ENCODE data around the gene TOP2A. TPM values are rescaled to one million over a fixed set of nuclear protein-coding genes. Genes with fewer than 3 reads are reported as not detected.

The TOP2A gene
- total and polyA plus RNA-seq, 9 of the 15 experiments (the other 6 are each of a cell fraction or from before 2014, with no cell fraction given), result 133 to 347 (median 259) TPM

DNA sequence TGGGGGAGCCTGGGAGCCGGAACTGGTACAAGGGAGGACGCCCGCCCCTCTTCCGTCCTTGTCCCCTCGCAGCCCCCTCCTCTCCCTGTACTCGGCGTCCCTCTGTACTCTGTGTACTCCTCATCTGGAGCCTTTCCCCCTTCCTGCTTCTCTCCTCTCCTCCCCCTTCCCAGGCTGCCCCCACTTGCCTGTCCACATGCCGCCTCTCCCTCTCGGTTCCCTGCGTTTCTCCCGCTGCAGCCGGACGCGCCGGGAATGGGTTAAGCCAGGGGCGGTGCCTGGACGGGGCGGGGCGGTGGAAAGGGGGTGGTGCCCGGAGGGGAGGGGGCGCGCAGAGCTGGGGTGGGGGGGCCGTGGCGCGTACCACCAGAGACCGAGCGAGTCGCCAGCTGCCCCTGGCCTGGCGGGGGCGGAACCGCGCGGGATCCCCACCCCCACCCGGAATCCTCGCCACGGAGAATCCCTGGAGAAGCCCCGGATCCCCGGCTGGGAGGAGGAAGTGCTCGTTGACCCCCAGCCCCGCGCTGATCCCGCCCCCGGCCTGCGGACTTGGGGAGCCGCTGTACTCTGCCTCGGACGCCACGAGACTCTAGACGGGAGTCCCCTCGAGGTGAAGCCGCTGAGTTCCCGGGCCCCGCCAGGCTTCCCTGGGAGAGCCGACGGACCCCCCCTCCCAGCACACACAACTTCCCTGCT is 75.7 kb downstream of the TOP2A start (continued):
- TF ChIP-seq ZNF197 (CRISPR knock-in tag; IDR thresholded peaks at IDR 0.05; ENCODE audit: low read depth) (no peak), ZC3H4 (CRISPR knock-in tag; IDR thresholded peaks at IDR 0.05; ENCODE audit: borderline replicate concordance) (no peak), PRMT5 (CRISPR knock-in tag; IDR thresholded peaks at IDR 0.05) (no peak), NR1H2 (CRISPR knock-in tag; IDR thresholded peaks at IDR 0.05) (no peak), KDM5B (IDR thresholded peaks at IDR 0.05; ENCODE audit: insufficient replicate concordance, low read depth, low read length) (peak; percentile 46), RBM34 (IDR thresholded peaks at IDR 0.05; ENCODE audit: borderline replicate concordance, insufficient read depth, low read length) (no peak), POLR2G (IDR thresholded peaks at IDR 0.05; ENCODE audit: low read depth, low read length) (peak; percentile 68), ZBTB2 (IDR thresholded peaks at IDR 0.05) (peak; percentile 44; the same call in 1 of the 2 replicates), PTBP1 (IDR thresholded peaks at IDR 0.05; ENCODE audit: low read depth, low read length) (no peak)
- TF ChIP-seq, protein P1, sequence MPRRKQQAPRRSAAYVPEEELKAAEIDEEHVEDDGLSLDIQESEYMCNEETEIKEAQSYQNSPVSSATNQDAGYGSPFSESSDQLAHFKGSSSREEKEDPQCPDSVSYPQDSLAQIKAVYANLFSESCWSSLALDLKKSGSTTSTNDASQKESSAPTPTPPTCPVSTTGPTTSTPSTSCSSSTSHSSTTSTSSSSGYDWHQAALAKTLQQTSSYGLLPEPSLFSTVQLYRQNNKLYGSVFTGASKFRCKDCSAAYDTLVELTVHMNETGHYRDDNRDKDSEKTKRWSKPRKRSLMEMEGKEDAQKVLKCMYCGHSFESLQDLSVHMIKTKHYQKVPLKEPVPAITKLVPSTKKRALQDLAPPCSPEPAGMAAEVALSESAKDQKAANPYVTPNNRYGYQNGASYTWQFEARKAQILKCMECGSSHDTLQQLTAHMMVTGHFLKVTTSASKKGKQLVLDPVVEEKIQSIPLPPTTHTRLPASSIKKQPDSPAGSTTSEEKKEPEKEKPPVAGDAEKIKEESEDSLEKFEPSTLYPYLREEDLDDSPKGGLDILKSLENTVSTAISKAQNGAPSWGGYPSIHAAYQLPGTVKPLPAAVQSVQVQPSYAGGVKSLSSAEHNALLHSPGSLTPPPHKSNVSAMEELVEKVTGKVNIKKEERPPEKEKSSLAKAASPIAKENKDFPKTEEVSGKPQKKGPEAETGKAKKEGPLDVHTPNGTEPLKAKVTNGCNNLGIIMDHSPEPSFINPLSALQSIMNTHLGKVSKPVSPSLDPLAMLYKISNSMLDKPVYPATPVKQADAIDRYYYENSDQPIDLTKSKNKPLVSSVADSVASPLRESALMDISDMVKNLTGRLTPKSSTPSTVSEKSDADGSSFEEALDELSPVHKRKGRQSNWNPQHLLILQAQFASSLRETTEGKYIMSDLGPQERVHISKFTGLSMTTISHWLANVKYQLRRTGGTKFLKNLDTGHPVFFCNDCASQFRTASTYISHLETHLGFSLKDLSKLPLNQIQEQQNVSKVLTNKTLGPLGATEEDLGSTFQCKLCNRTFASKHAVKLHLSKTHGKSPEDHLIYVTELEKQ (CRISPR knock-in tag; IDR thresholded peaks at IDR 0.05), result no peak
- TF ChIP-seq, protein P2, sequence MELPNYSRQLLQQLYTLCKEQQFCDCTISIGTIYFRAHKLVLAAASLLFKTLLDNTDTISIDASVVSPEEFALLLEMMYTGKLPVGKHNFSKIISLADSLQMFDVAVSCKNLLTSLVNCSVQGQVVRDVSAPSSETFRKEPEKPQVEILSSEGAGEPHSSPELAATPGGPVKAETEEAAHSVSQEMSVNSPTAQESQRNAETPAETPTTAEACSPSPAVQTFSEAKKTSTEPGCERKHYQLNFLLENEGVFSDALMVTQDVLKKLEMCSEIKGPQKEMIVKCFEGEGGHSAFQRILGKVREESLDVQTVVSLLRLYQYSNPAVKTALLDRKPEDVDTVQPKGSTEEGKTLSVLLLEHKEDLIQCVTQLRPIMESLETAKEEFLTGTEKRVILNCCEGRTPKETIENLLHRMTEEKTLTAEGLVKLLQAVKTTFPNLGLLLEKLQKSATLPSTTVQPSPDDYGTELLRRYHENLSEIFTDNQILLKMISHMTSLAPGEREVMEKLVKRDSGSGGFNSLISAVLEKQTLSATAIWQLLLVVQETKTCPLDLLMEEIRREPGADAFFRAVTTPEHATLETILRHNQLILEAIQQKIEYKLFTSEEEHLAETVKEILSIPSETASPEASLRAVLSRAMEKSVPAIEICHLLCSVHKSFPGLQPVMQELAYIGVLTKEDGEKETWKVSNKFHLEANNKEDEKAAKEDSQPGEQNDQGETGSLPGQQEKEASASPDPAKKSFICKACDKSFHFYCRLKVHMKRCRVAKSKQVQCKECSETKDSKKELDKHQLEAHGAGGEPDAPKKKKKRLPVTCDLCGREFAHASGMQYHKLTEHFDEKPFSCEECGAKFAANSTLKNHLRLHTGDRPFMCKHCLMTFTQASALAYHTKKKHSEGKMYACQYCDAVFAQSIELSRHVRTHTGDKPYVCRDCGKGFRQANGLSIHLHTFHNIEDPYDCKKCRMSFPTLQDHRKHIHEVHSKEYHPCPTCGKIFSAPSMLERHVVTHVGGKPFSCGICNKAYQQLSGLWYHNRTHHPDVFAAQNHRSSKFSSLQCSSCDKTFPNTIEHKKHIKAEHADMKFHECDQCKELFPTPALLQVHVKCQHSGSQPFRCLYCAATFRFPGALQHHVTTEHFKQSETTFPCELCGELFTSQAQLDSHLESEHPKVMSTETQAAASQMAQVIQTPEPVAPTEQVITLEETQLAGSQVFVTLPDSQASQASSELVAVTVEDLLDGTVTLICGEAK (IDR thresholded peaks at IDR 0.05), result no peak
- TF ChIP-seq, protein P2 (CRISPR knock-in tag; IDR thresholded peaks at IDR 0.05), result no peak
